SHP77 (cell line): ENCODE measurements around the gene RTF1.
"Not testable (repeated sequence)": the region's sequence is repeated elsewhere in the genome, so short reads cannot be mapped to it uniquely, and the experiment has no call there.

Experiments
- DNase-seq, 2 experiments: peaks; one replicate each; lab custom pipeline; 2025; lab: John Stamatoyannopoulos, UW

The RTF1 gene

GRCh38 chr15:41416742-41417417 is at the start of gene RTF1:
Gene RTF1, plus strand, starts transcription at chr15:41417095. Its CDS starts 21 bp downstream, at chr15:41417116.
- DNase-seq = peak; percentile 73 to 78

DNA sequence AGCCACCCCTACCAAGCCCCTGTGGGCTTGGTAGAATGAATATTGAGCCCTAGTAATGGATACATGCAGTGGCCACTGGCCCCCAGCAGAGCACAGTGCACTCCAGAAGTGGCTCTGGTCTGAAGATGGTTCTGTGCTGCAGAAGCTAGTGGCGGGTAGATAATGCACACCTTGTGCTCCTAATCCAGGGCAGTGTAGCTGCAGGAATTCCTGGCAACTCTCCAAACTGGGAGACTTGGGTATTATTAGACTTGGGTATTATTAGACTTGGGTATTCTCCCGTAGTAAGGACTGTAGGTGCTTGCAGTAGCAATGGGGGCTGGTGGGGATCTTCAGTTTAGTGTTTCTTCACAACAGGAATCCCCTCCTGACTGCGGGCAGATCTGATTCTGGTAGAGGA is 49.5 kb upstream of the RTF1 start:
- no peak for DNase-seq

DNA sequence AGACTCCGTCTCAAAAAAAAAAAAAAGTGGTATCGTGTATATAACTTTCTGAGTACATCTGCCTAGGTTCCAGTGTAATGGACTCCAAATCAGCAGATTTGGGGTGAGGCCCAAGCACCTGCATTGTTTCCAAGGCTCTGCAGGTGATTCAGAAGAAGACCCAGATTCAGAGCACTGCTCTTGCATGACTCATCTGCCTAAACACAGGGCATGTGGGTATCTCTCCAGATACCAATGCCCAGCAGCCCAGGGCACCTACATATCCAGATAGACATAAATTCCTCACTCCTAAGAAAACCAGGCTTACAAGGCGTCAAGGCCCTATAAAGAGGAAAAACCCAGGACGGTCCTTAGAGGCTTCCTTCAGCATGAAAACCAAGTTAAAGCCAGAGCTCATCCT is 38.9 kb upstream of the RTF1 start:
- no peak for DNase-seq

DNA sequence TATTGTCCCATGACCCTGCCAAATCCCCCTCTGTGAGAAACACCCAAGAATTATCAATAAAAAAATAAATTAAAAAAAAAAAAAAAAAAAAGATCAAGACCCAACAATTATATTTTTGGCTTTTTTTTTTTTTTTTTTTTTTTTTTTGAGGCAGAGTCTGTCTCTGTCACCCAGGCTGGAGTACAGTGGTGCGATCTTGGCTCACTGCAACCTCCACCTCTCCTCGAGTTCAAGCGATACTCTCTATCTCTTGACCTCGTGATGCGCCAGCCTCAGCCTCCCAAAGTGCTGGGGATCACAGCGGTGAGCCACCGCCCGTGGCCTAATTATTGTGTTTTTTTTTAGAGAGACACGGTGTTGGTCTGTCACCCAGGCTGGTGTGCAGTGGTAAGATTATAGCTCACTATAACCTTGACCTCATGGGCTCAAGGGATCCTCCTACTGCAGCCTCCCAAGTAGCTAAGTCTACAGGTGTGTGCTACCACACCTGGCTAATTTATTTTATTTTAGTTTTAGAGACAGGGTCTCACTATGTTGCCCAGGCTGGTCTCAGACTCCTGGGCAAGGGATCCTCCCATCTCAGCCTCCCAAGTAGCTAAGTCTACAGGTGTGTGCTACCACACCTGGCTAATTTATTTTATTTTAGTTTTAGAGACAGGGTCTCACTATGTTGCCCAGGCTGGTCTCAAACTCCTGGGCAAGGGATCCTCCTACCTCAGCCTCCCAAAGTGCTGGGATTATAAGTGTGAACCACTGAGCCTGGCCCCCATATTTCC is 32.7 kb upstream of the RTF1 start:
- not testable (repeated sequence) for DNase-seq

DNA sequence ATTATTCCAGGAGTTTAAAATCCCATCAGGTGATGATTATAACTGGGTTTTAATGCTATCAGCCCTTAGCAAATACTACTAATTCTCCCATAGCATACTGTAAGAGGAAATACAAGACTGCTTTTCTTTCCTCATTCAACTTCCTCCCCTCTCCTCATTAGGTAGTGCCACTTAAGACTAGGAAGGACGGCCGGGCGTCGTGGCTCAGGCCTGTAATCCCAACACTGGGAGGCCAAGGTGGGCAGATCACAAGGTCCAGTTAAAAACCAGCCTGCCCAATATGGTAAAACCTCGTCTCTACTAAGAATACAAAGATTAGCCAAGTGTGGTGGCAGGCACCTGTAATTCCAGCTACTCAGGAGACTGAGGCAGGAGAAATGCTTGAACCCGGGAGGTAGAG is 29.2 kb upstream of the RTF1 start:
- DNase-seq = no peak

DNA sequence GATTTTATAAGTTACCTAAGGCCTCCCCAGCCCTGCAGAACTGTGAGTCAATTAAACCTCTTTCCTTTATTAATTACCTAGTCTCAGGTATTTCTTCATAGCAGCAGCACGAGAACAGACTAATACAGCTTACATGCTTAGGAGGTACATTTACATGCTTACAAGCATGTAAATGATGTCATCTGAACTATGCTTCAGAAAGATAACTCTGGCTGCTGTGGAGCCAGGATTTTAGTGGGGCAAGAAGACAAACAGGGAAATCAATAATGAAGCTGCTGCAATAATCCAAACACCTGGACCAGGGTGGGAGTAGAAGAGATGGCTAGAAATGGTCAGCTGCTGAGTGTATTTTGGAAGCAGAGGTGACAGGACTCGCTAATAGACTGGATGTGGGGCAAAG is 24.2 kb upstream of the RTF1 start:
- no peak for DNase-seq

DNA sequence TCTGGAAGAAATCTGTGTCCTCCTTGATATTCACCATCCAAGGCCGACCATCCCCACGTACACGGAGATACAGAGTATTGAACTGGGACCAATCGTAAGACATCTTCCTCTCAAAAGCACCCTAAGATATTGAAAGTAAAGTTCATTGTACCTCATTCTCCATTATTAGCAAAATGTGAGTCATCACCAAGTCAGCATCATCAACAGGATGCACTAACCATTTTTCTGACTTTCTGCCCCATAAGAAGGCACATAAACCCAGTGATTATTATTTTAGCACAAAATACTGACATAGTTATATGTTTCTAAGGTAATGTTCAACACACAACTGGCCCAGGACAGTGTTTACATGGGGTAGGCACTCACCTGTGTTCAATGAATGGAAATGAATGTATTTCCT is 22.0 kb upstream of the RTF1 start:
- DNase-seq = no peak

DNA sequence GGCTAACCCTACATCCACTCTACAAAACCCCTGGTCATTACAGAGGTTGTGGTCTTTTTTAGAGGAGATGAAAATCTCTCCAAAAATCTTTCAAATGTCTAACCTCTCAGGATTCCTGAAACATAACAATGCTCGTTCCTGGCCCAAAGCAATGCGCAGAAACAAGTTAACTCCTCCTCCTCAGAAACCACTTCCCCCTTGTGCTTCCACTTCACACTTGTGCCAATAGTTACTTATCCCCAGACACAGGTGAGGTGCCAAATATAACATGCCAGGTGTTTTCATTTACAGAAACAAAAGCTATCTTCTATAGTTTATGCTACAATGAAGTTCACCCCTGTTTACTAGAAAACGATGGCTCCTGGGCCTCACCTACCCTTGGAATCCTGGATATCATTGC is 20.8 kb upstream of the RTF1 start:
- DNase-seq = no peak

DNA sequence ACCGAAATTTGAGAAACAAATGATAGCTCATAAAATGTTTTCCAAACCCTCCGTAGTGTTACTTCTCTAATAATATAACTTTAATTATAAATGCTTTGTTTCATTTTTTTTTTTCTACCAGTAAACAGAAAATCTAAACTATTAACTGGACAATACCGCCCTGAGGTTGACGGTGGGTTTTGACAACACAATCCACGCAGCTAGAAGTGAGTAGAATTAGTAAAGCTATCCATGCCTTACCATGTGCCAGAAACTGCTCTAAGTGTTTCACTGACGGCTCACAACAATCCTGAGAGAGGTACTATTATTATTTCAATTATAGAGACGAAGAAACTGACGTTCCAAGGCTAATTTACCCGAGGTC is 15.0 kb upstream of the RTF1 start:
- DNase-seq = no peak

GRCh38 chr15:41407341-41407740 is 9.6 kb upstream of the RTF1 start:
- no peak for DNase-seq

GRCh38 chr15:41408234-41408641 is 8.7 kb upstream of the RTF1 start:
- no peak for DNase-seq

- no peak for DNase-seq
These were observed 5.9 kb upstream of the RTF1 start for GRCh38 chr15:41411031-41411430.

DNA sequence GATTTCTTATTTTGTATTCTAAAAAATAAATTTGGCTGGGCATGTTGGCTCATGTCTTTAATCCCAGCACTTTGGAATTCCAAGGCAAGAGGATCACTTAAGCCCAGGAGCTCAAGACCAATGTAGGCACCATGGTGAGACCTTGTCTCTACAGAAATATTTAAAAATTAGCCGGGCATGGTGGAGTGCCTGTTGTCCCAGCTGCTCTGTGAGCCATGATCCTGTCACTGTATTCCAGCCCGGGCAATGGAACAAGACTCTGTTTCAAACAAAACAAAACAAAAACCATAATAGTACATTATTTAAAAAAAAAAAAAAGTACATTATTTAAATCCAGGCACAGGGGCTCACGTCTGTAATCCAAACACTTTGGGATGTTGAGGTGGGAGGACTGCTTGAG is 5.5 kb upstream of the RTF1 start:
- no peak for DNase-seq

- no peak for DNase-seq
These were observed 660 bp upstream of the RTF1 start for GRCh38 chr15:41416128-41416741.

- peak in 1 of 2 experiments; percentile 23 for DNase-seq
These were observed 712 bp downstream of the RTF1 start for GRCh38 chr15:41417418-41418195.

DNA sequence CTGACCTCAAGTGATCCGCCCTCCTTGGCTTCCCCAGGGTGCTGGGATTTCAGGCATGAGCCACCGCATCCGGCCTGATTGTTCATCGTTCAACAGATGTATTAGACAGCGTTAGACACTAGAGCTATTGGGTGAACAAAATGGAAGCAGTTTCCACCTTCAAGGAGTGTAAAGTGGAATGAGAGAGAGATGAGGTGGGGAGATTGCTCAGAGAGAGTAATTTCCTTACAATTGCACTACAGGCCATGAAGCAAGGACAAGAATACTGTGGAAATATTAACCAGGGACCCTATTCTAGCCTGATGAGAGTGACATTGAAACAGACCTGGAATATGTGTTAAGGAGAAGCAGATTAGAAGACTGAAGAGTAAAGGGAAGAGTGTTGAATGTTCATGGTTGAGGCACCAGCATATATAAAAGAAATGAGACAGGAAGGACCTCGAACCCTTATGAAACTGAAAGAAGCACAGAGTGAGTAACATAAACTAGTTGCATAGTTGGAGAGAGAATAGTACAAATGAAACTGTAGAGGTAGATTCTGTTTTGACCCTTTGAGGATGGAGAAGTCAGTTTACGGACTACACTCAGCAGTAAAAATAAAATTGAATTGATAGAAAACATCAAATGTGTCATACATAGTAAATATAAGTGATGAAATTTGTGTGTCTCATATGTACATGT is 7.2 kb downstream of the RTF1 start:
- DNase-seq = no peak

DNA sequence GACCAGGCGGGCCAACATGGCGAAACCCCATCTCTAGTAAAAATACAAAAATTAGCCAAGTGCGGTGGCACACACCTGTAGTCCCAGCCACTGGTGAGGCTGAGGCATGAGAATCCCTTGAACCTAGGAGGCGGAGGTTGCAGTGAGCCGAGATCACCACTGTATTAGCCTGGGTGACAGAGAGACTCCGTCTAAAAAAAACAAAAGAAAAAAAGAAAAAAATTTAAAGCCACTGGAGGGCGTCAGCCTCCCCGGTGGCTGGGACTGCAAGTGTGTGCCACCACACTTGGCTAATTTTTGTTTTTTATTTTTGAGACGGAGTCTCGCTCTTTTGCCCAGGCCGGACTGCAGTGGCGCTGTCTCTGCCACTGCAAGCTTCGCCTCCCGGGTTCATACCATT is 7.9 kb downstream of the RTF1 start:
- DNase-seq = no peak

GRCh38 chr15:41425907-41426306 is 9.0 kb downstream of the RTF1 start:
- not testable (repeated sequence) for DNase-seq

DNA sequence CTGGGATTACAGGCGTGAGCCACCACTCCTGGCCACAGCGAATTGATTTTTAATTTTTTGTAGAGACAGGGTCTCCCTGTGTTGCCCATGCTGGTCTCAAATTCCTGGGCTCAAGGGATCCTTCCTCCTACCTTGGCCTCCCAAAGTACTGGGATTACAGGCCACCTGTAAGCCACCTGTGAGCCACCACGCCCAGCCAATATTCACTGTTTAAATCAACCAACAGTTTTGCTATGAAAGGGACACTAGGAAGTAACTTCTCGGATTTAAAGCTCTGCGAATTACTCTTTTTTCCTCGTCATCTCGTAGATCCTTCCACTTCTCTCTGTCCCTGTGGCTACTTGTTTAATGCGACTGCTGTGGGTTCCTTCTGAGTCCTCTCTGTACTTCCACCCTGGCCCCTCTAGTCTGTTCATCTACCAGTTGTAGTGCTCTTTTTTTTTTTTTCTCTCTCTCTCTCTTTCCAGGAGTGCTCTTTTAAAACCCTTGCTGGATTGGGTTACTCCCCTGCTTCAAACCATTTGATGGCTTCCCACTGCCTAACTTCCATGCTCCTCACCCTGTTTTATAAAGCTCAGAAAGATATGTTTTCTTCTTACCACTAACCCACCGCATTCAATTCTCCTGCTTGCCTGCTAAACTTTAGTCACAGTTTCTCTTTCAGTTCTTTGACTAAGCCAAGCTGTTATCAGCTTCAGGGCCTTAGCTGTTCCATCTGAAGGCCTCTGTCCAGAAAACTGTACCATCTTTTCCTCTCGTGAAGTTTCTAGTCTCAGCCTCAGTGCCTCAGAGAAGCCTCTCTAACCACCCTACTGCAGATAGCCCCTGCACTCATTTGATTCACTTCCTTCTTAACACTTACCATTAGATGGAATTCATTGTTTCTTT is 12.4 kb downstream of the RTF1 start:
- no peak for DNase-seq

DNA sequence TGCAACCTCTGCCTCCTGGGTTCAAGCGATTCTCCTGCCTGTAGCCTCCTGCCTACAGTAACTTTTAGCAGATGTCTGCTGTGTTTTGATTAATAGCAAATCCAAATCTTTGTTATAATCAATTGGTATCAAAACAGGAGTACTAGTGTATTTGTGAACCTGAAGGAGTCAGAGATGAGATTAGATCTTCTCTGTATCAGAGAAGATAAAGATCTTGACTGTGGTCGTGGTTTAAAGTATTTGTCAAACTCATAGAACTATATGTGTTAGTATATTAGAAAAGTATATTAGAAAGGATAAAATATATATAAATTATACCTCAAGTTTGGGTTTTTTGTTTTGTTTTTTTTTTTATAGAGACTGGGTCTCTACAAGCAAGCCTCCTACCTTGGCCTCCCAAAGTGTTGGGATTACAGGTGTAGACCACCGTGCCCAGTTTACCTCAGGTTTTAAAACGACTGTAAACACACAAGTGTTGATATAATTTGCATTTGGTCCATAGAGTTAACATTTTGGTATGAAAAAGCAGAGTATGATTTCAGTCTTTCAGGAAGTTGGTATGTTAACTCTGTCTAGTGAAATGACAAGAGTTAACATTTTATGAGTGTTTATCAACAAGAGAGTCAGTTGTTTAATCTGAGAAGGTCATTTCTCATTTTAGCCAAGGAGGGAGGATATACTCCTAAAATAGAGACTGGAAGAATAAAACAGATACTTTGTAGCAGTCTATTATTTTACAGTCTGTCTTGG is 18.3 kb downstream of the RTF1 start:
- DNase-seq = no peak
